Left lung (tissue), 10 donors: Measurements from ENCODE around the gene PSMD7. TPM values are rescaled to one million over a fixed set of nuclear protein-coding genes. Genes with fewer than 3 reads are reported as not detected.
A peak's percentile ranks its signal among the peaks of the same experiment; 100 is the strongest.

Experiments
- ATAC-seq: fragments of 200-7000 bp; cut with Tn5 transposase; one replicate; pipeline ENCODE4 v1.9.1; 2020; ENCODE audit warnings: moderate library complexity
- DNase-seq, 4 donors: peaks; one replicate each; pipeline ENCODE4 v3.0.0-alpha.2; 2013 to 2020
- H3K27ac ChIP-seq, 2 donors: fragments of 200-600 bp; sonication (generic) in 1 of 2; one replicate each; pipeline versions ENCODE4 v1.5.0 to v1.8.0; 2020 to 2021
- H3K27me3 ChIP-seq, 2 donors: fragments of 200-600 bp; sonication (generic) in 1 of 2; one replicate each; pipeline versions ENCODE4 v1.5.0 to v1.8.0; 2020 to 2021
- H3K36me3 ChIP-seq, 2 donors: fragments of 200-600 bp; sonication (generic) in 1 of 2; one replicate each; pipeline versions ENCODE4 v1.5.0 to v1.8.0; 2020 to 2021
- H3K4me1 ChIP-seq, 2 donors: fragments of 200-600 bp; one replicate each; pipeline ENCODE4 v1.8.0; 2021
- H3K4me3 ChIP-seq, 2 donors: fragments of 200-600 bp; sonication (generic) in 1 of 2; one replicate each; pipeline versions ENCODE4 v1.5.0 to v1.8.0; 2020 to 2021; ENCODE audit warnings: mild to moderate bottlenecking in 1 of 2
- H3K9me3 ChIP-seq, 2 donors: fragments of 200-600 bp; sonication (generic) in 1 of 2; one replicate each; pipeline versions ENCODE4 v1.5.0 to v1.8.0; 2020 to 2021
- CTCF ChIP-seq, 2 donors: fragments of 200-600 bp; sonication (generic) in 1 of 2; IDR thresholded peaks; one replicate each; pipeline versions ENCODE4 v1.5.0 to v1.8.0; 2021; ENCODE audit warnings: antibody characterized with exemption in 2 of 2
- intact Hi-C, 2 donors: fragments of 100-400 bp; cut with DNase I; formaldehyde crosslinking; loops; one replicate each; pipeline versions ENCODE4 v1.11.2 to v1.14.2; 2022
- polyA plus RNA-seq, 6 donors: library from polyadenylated mRNA; unstranded; fragments of 120-200 nt; gene quantifications; one replicate each; pipeline ENCODE4 v1.2.1, GENCODE V29; 2013; ENCODE audit not compliant: insufficient read length in 6 of 6
- total RNA-seq, 2 donors: library from RNA; stranded (reverse); fragmentation: NEBNext Ultra II Directional; extraction: Animal tissue kit (Norgen Biotek cat#: 25700); gene quantifications; one replicate each; pipeline ENCODE4 v1.2.1, GENCODE V29; 2021
- donor health status: DM: no; HTN: yes; CAD: no.
- donor health status: DM: no; HTN: no; CAD: no.

Gene PSMD7
- total and polyA plus RNA-seq, 8 donors = 50.8 to 85.3 (median 81.1) TPM

- no peak overlapping the region for H3K27ac ChIP-seq
- peaks cover 0 to 5% of the 10 kb centered on the region in 2 donors for H3K36me3 ChIP-seq
- H3K27me3 ChIP-seq = no peaks in the 10 kb centered on the region
- H3K9me3 ChIP-seq = peaks cover 0 to 16% of the 10 kb centered on the region in 2 donors
- TF ChIP-seq CTCF (IDR thresholded peaks at IDR 0.05) = no peak
- DNase-seq (no peak), ATAC-seq (no peak)
- no peak overlapping the region for H3K4me3 ChIP-seq
- peaks cover 2% of the 10 kb centered on the region in 2 donors for H3K4me1 ChIP-seq
- intact Hi-C loops = no loop called here
Observed at GRCh38 chr16:74290356-74290755, 6.3 kb upstream of the PSMD7 start.

GRCh38 chr16:74291176-74291575 lies 5.4 kb upstream of the PSMD7 start:
- no peak overlapping the region for H3K4me3 ChIP-seq
- peaks cover 5 to 6% of the 10 kb centered on the region in 2 donors for H3K4me1 ChIP-seq
- peaks cover 0 to 5% of the 10 kb centered on the region in 2 donors for H3K36me3 ChIP-seq
- no peak for TF ChIP-seq CTCF (IDR thresholded peaks at IDR 0.05)
- H3K9me3 ChIP-seq = peaks cover 0 to 16% of the 10 kb centered on the region in 2 donors
- no peak overlapping the region for H3K27ac ChIP-seq
- no peaks in the 10 kb centered on the region for H3K27me3 ChIP-seq
- intact Hi-C loops = no loop called here
- ATAC-seq (no peak), DNase-seq (no peak)

GRCh38 chr16:74291577-74292208 lies 4.9 kb upstream of the PSMD7 start:
- H3K4me3 ChIP-seq = no peak overlapping the region
- intact Hi-C loops = no loop called here

GRCh38 chr16:74296104-74296431 lies 546 bp upstream of the PSMD7 start:
- Histone ChIP-seq H3K27me3 (no peaks in the 10 kb centered on the region), H3K4me1 (peaks cover 19 to 32% of the 10 kb centered on the region in 2 donors), H3K36me3 (peaks cover 0 to 33% of the 10 kb centered on the region in 2 donors), H3K9me3 (peaks cover 0 to 15% of the 10 kb centered on the region in 2 donors), H3K27ac (peak overlapping the region; percentile 91 to 94), H3K4me3 (peak overlapping the region; percentile 68 to 77)
- DNase-seq (no peak), ATAC-seq (peak; percentile 10)
- no peak for TF ChIP-seq CTCF (IDR thresholded peaks at IDR 0.05)
- intact Hi-C loops = no loop called here

More at GRCh38 chr16:74291577-74292208, 4.9 kb upstream of the PSMD7 start:
- H3K27ac ChIP-seq = no peak overlapping the region
- no peaks in the 10 kb centered on the region for H3K27me3 ChIP-seq
- no peak for TF ChIP-seq CTCF (IDR thresholded peaks at IDR 0.05)
- ATAC-seq (no peak), DNase-seq (no peak)
- H3K4me1 ChIP-seq = peaks cover 5 to 6% of the 10 kb centered on the region in 2 donors
- H3K36me3 ChIP-seq = peaks cover 0 to 5% of the 10 kb centered on the region in 2 donors
- H3K9me3 ChIP-seq = peaks cover 0 to 16% of the 10 kb centered on the region in 2 donors

- Histone ChIP-seq H3K4me3 (peak overlapping the region; percentile 68 to 77), H3K36me3 (peaks cover 0 to 39% of the 10 kb centered on the region in 2 donors), H3K27me3 (no peaks in the 10 kb centered on the region), H3K4me1 (peaks cover 19 to 32% of the 10 kb centered on the region in 2 donors), H3K27ac (peak overlapping the region; percentile 91 to 94), H3K9me3 (peaks cover 0 to 3% of the 10 kb centered on the region in 2 donors)
- ATAC-seq (peak; percentile 6), DNase-seq (no peak)
- TF ChIP-seq CTCF (IDR thresholded peaks at IDR 0.05) = no peak
- intact Hi-C loops = no loop called here
Observed at GRCh38 chr16:74297145-74297665, 591 bp downstream of the PSMD7 start.
